ENCODE measurements around the gene SLC35B2.

DNA sequence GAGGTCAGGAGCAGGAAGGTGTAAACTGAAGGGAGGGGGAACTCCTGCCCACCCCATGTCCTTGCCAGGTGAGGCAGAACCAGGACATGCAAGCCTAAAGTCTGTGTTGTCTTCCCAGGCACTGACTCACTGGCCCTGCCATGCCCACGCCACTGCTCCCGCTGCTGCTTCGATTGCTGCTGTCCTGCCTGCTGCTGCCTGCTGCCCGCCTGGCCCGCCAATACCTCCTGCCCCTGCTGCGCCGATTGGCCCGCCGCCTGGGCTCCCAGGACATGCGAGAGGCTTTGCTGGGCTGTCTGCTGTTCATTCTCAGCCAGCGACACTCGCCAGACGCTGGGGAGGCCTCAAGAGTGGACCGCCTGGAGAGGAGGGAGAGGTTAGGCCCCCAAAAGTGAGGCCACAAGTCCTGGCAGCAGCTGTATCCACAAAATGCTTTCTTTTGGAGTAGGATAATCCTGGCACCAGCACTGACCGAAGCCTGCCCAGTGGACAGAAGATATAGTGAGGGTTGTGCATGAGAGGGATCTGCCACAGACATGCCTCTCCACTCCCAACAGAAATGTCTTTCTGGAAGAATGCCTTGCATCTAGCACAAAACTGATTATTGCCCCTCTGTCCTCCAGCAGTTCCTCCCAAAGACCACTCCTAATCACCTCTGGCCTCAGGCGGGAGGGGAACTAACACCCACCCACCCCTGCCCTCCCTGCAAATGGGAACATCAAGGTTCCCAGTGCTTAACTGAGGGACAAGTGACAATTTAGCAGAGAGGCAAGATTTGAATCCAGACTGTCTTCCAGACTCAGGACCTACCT lies 39.8 kb downstream of the SLC35B2 start:
- TF ChIP-seq, protein P1, sequence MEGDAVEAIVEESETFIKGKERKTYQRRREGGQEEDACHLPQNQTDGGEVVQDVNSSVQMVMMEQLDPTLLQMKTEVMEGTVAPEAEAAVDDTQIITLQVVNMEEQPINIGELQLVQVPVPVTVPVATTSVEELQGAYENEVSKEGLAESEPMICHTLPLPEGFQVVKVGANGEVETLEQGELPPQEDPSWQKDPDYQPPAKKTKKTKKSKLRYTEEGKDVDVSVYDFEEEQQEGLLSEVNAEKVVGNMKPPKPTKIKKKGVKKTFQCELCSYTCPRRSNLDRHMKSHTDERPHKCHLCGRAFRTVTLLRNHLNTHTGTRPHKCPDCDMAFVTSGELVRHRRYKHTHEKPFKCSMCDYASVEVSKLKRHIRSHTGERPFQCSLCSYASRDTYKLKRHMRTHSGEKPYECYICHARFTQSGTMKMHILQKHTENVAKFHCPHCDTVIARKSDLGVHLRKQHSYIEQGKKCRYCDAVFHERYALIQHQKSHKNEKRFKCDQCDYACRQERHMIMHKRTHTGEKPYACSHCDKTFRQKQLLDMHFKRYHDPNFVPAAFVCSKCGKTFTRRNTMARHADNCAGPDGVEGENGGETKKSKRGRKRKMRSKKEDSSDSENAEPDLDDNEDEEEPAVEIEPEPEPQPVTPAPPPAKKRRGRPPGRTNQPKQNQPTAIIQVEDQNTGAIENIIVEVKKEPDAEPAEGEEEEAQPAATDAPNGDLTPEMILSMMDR (IDR thresholded peaks at IDR 0.05): no peak
- TF ChIP-seq EZH2phosphoT487 (IDR thresholded peaks at IDR 0.05) (no peak), EZH2 (IDR thresholded peaks at IDR 0.05) (no peak)

Measured in neural progenitor cell (in vitro differentiated cells).